Esophagus muscularis mucosa (tissue), 4 donors: ENCODE measurements around the gene TLX1. TPM values are rescaled to one million over a fixed set of nuclear protein-coding genes. Genes with fewer than 3 reads are reported as not detected.

Experiments used
- DNase-seq: peaks from one replicate; pipeline ENCODE4 v3.0.0-alpha.2; 2017; ENCODE audit errors: extremely low spot score
- H3K27ac ChIP-seq, 4 donors: fragments of 200-600 bp; sonication (generic); replicated peaks in 1 of 4; 1 replicate in 3 of 4; 2 replicates in 1 of 4; pipeline ENCODE4 v1.5.1; 2016 to 2019; ENCODE audit warnings: mild to moderate bottlenecking in 1 of 4
- H3K27me3 ChIP-seq, 4 donors: fragments of 200-600 bp; sonication (generic); one replicate each; pipeline versions ENCODE4 v1.5.1 to v1.6.0; 2016 to 2019
- H3K36me3 ChIP-seq, 4 donors: fragments of 200-600 bp; sonication (generic); one replicate each; pipeline ENCODE4 v1.5.1; 2016 to 2019
- H3K4me1 ChIP-seq, 4 donors: fragments of 200-600 bp; sonication (generic); one replicate each; pipeline ENCODE4 v1.5.1; 2016 to 2019
- H3K4me3 ChIP-seq, 4 donors: fragments of 200-600 bp; sonication (generic); 1 replicate in 2 of 4; 2 replicates in 2 of 4; pipeline ENCODE4 v1.5.1; 2016 to 2019; ENCODE audit warnings: mild to moderate bottlenecking in 4 of 4, moderate library complexity in 1 of 4
- H3K9me3 ChIP-seq, 4 donors: fragments of 200-600 bp; sonication (generic); 1 replicate in 3 of 4; 2 replicates in 1 of 4; pipeline ENCODE4 v1.5.1; 2016 to 2019
- CTCF ChIP-seq, 3 experiments: fragments of 200-600 bp in 2 of 3; fragments of 450-650 bp in 1 of 3; sonication (generic) in 2 of 3; IDR thresholded peaks; one replicate each; pipeline ENCODE4 v1.5.1; 2017 to 2019; ENCODE audit warnings: antibody characterized with exemption in 3 of 3, mild to moderate bottlenecking in 2 of 3, moderate library complexity in 1 of 3
- EP300 ChIP-seq: sonication (generic); formaldehyde crosslinking; IDR thresholded peaks from one replicate; pipeline ENCODE4 v1.6.1; 2017; ENCODE audit warnings: antibody characterized with exemption
- POLR2A ChIP-seq: fragments of 450-650 bp; IDR thresholded peaks from one replicate; pipeline ENCODE4 v1.6.1; 2017; ENCODE audit warnings: antibody characterized with exemption, moderate library complexity, mild to moderate bottlenecking, low read depth
- POLR2AphosphoS5 ChIP-seq, 2 donors: sonication (generic); formaldehyde crosslinking; IDR thresholded peaks; one replicate each; pipeline ENCODE4 v1.6.1; 2017; ENCODE audit warnings: antibody characterized with exemption in 2 of 2
- WGBS: methylation state at CpG from one replicate; pipeline ENCODE4 v1.1.5; 2018; 5-methylcytosine and 5-hydroxymethylcytosine counted together
- intact Hi-C: fragments of 100-400 bp; cut with DNase I; formaldehyde crosslinking; loops from one replicate; pipeline ENCODE4 v1.15.1; 2023
- total RNA-seq, 4 donors: library from RNA; depleted of rRNA; stranded (reverse); fragments of >200 nt; gene quantifications; one replicate each; pipeline versions ENCODE4 v1.1.0 to v1.2.1, GENCODE V29; 2016

TLX1 gene
- total RNA-seq, 4 donors from 2014 or later, result not detected

GRCh38 chr10:101132636-101133473 is 1.8 kb downstream of the TLX1 start:
- no peaks in the 10 kb centered on the region for H3K9me3 ChIP-seq
- peaks cover 6 to 100% (median 72%) of the 10 kb centered on the region in 4 donors for H3K27me3 ChIP-seq
- H3K4me1 ChIP-seq, result peaks cover 37 to 54% (median 46%) of the 10 kb centered on the region in 4 donors
- intact Hi-C loops, result no loop called here
- WGBS, result 33% methylated on average over 23 of the region's 24 CpGs
- H3K27ac ChIP-seq, result no peak overlapping the region
- H3K4me3 ChIP-seq, result no peak overlapping the region
- TF ChIP-seq POLR2A (no peak), EP300 (no peak), POLR2AphosphoS5 (IDR thresholded peaks at IDR 0.05) (no peak), CTCF (IDR thresholded peaks at IDR 0.05) (no peak)
- no peak for DNase-seq
- no peaks in the 10 kb centered on the region for H3K36me3 ChIP-seq

- H3K4me3 ChIP-seq, result peak overlapping the region in 3 of 4 donors; percentile 24 to 31 (median 25)
- peaks cover 6 to 100% (median 65%) of the 10 kb centered on the region in 4 donors for H3K27me3 ChIP-seq
Measured at GRCh38 chr10:101133489-101134298, 2.6 kb downstream of the TLX1 start.

GRCh38 chr10:101134299-101135127 is 3.4 kb downstream of the TLX1 start:
- 2% methylated on average over 35 of the region's 60 CpGs for WGBS
- Histone ChIP-seq H3K4me3 (peak overlapping the region; percentile 0 to 31 (median 24)), H3K4me1 (peaks cover 37 to 59% (median 49%) of the 10 kb centered on the region in 4 donors), H3K36me3 (no peaks in the 10 kb centered on the region), H3K27me3 (peaks cover 6 to 100% (median 72%) of the 10 kb centered on the region in 4 donors), H3K9me3 (no peaks in the 10 kb centered on the region), H3K27ac (no peak overlapping the region)
- no peak for DNase-seq
- intact Hi-C loops, result no loop called here
- TF ChIP-seq POLR2AphosphoS5 (IDR thresholded peaks at IDR 0.05), result no peak
- TF ChIP-seq POLR2A, result no peak
- no peak for TF ChIP-seq CTCF (IDR thresholded peaks at IDR 0.05)
- no peak for TF ChIP-seq EP300

More at GRCh38 chr10:101133489-101134298, 2.6 kb downstream of the TLX1 start:
- TF ChIP-seq POLR2AphosphoS5 (IDR thresholded peaks at IDR 0.05) (no peak), POLR2A (no peak), EP300 (no peak), CTCF (IDR thresholded peaks at IDR 0.05) (no peak)
- no peak for DNase-seq
- no peaks in the 10 kb centered on the region for H3K36me3 ChIP-seq
- no peaks in the 10 kb centered on the region for H3K9me3 ChIP-seq
- 64% methylated on average over 8 of the region's 54 CpGs for WGBS
- intact Hi-C loops, result no loop called here
- no peak overlapping the region for H3K27ac ChIP-seq
- peaks cover 37 to 54% (median 46%) of the 10 kb centered on the region in 4 donors for H3K4me1 ChIP-seq

- H3K4me3 ChIP-seq, result peak overlapping the region; percentile 0 to 31 (median 24)
- H3K9me3 ChIP-seq, result no peaks in the 10 kb centered on the region
- H3K4me1 ChIP-seq, result peaks cover 42 to 68% (median 57%) of the 10 kb centered on the region in 4 donors
- H3K27ac ChIP-seq, result no peak overlapping the region
- no peaks in the 10 kb centered on the region for H3K36me3 ChIP-seq
- WGBS, result 14% methylated on average over 35 of the region's 36 CpGs
- peaks cover 6 to 100% (median 78%) of the 10 kb centered on the region in 4 donors for H3K27me3 ChIP-seq
- no peak for DNase-seq
- TF ChIP-seq CTCF (IDR thresholded peaks at IDR 0.05) (no peak), POLR2A (no peak), POLR2AphosphoS5 (IDR thresholded peaks at IDR 0.05) (no peak), EP300 (no peak)
- intact Hi-C loops, result no loop called here
Measured at GRCh38 chr10:101135141-101136006, 4.3 kb downstream of the TLX1 start.
